NT2/D1 (cell line): ENCODE data around the gene CD7.

Source experiments
- SUZ12 ChIP-seq: IDR thresholded peaks from 2 replicates; pipeline ENCODE4 v1.6.1; 2011; ENCODE audit not compliant: insufficient read length, insufficient read depth; ENCODE audit errors: extremely low read depth
- YY1 ChIP-seq: IDR thresholded peaks from 2 replicates; pipeline ENCODE4 v1.6.1; 2011; ENCODE audit not compliant: insufficient read length, insufficient read depth
- ZNF274 ChIP-seq: IDR thresholded peaks from 2 replicates; pipeline ENCODE4 v1.6.1; 2011; ENCODE audit warnings: mild to moderate bottlenecking, low read depth, low read length

- TF ChIP-seq YY1: no peak
- TF ChIP-seq ZNF274: no peak
- no peak for TF ChIP-seq SUZ12
Measured at GRCh38 chr17:82320956-82321927, 3.8 kb upstream of the CD7 start.
